Retina (tissue), 1 donor: ENCODE results near the gene STXBP5L.
"Not testable (repeated sequence)": the region's sequence is repeated elsewhere in the genome, so short reads cannot be mapped to it uniquely, and the experiment has no call there.

ENCODE experiments used
- DNase-seq: peaks from one replicate; pipeline ENCODE4 v3.0.0-alpha.2; 2016

Gene STXBP5L

DNA sequence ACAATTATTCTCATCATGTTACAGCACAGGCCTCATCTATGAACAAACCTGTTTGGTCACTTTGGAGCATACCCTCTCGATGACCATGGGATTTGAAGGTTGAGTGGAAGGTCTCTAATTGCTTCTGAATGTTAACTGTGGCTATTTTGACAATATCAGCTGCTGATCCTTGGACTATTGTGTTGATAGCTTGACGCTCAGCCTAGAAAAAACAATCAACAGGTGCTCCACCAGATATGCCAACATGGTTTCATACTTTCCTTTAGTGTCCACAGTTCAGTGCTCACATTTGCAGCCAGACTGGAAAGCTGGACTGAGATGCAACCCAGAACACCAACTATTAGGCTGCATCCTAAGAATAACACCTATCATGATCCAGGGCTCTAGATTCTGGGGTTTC, 528.1 kb downstream of the STXBP5L start:
- DNase-seq: no peak

DNA sequence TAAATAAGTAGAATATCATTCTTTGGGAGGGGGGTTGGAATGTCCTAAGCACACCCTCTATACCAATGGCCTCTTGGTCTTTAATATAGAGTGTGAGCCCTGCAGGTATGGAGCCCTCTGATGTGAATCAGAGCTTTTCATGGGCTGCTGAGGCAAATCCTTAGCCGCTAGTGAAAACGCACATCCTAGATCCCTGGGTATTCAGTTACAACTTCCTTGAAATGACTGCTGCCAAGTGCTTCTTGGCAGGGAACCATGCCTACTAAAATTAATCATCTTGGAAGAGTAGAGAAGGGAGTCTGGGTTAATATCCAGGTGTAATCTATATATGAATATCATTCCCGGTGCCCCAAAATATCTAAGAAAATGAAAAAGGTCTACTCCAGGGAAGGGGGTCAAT, 528.6 kb downstream of the STXBP5L start:
- DNase-seq: no peak

- DNase-seq: no peak
These were observed 535.5 kb downstream of the STXBP5L start for GRCh38 chr3:121443456-121443855.

DNA sequence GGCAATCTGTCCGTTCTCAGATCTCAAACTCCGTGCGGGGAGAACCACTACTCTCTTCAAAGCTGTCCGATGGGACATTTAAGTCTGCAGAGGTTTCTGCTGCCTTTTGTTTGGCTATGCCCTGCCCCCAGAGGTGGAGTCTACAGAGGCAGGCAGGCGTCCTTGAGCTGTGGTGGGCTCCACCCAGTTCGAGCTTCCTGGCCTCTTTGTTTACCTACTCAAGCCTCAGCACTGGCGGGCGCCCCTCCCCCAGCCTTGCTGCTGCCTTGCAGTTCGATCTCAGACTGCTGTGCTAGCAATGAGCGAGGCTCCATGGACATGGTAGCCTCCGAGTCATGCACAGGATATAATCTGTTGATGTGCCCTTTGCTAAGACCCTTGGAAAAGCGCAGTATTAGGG, 543.7 kb downstream of the STXBP5L start:
- DNase-seq: not testable (repeated sequence)

DNA sequence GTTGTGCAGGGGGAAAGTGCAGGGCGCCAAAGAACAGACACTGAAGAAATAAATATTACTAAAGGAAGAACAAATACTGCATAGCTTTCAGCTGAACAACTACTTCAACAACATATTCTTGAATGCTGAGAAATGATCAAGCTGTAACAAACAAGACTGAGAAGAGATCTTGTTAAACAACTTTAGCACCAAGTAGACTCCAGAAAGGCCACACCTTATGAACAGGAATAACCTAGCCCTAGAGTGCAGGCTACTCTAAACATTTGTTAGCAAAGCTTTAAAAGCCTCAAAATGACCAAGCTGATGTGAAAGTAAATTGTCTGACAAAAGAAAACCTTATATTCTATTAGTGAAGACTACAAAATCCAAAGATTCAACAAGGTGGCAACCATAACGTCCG, 554.6 kb downstream of the STXBP5L start:
- DNase-seq: no peak

DNA sequence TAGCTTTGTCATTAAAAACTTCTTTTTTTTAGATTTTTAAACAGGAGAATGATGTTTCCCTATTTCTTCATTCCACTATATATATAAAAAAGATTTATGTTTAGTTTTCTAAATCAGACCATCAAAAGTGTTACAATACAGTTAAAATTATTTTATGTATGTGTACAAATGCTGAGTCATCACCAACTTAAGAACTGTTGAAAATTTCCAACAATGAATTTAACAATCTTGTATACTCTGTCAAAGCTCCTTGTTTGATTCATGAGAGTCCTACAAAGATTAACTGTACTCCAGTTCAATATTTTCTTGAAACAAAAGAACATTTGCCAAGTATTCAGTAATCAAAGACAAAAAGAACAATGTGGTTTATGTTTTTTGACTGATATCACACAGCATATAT, 555.7 kb downstream of the STXBP5L start:
- DNase-seq: no peak

DNA sequence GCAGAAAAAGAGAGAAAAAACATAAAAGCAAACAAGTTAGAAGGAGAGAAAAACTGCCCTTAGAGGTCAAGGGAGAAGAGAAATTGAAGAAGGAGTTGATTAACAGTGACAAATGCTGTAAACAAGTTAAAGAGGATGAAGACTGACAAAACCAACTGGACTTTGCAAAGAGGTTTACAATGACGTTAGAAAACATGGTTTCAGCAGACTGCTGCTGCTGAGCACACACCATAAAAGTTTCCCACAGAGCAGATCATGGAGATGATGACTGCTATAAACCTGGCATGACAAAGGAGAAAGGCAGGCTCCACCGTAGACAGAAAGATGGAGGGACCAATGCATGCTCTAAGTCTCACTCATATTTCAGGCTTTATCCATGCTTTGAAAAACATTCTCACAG, 559.1 kb downstream of the STXBP5L start:
- DNase-seq: no peak

- no peak for DNase-seq
These were observed 565.0 kb downstream of the STXBP5L start for GRCh38 chr3:121473001-121473400.
